ENCODE results near the gene LRRC8D. TPM values are rescaled to one million over a fixed set of nuclear protein-coding genes. Genes with fewer than 3 reads are reported as not detected.

The LRRC8D gene
- total and polyA plus RNA-seq, 9 of the 15 experiments (the other 6 are each of a cell fraction or from before 2014, with no cell fraction given): 3.4 to 53.9 (median 15.9) TPM

- TF ChIP-seq NFYB (IDR thresholded peaks at IDR 0.05; ENCODE audit: extremely low read depth, insufficient read length) (no peak), AFF1 (IDR thresholded peaks at IDR 0.05; ENCODE audit: low read depth in 1 of 2, partially characterized antibody in 2 of 2) (peak in 1 of 2 experiments; percentile 22), TEAD2 (tag; IDR thresholded peaks at IDR 0.05) (no peak), ZSCAN29 (IDR thresholded peaks at IDR 0.05) (peak; percentile 78), TAF15 (IDR thresholded peaks at IDR 0.05; ENCODE audit: low read depth, low read length) (no peak), TCF7L2 (IDR thresholded peaks at IDR 0.05; ENCODE audit: low read depth, low read length) (no peak), CBX2 (IDR thresholded peaks at IDR 0.05; ENCODE audit: insufficient read depth, low read length, poor library complexity, severe bottlenecking) (no peak), HOXB6 (CRISPR knock-in tag; IDR thresholded peaks at IDR 0.05; ENCODE audit: borderline replicate concordance) (no peak), TSHZ1 (CRISPR knock-in tag; IDR thresholded peaks at IDR 0.05) (no peak), RFX1 (IDR thresholded peaks at IDR 0.05) (no peak), MYC (IDR thresholded peaks at IDR 0.05; ENCODE audit: low read depth, low read length) (peak; percentile 83), MYC (CRISPR knock-in tag; IDR thresholded peaks at IDR 0.05; ENCODE audit: borderline replicate concordance, low read depth) (no peak), HNRNPK (IDR thresholded peaks at IDR 0.05; ENCODE audit: low read depth, low read length, poor library complexity, severe bottlenecking) (no peak), ZKSCAN8 (CRISPR knock-in tag; IDR thresholded peaks at IDR 0.05) (no peak)
- TF ChIP-seq, protein P1, sequence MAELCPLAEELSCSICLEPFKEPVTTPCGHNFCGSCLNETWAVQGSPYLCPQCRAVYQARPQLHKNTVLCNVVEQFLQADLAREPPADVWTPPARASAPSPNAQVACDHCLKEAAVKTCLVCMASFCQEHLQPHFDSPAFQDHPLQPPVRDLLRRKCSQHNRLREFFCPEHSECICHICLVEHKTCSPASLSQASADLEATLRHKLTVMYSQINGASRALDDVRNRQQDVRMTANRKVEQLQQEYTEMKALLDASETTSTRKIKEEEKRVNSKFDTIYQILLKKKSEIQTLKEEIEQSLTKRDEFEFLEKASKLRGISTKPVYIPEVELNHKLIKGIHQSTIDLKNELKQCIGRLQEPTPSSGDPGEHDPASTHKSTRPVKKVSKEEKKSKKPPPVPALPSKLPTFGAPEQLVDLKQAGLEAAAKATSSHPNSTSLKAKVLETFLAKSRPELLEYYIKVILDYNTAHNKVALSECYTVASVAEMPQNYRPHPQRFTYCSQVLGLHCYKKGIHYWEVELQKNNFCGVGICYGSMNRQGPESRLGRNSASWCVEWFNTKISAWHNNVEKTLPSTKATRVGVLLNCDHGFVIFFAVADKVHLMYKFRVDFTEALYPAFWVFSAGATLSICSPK (IDR thresholded peaks at IDR 0.05; ENCODE audit: borderline replicate concordance): no peak
Measured at GRCh38 chr1:89821322-89822108, 683 bp downstream of the LRRC8D start (continued).
